H1 (cell line): Measurements from ENCODE around the gene ALDOA. TPM values are rescaled to one million over a fixed set of nuclear protein-coding genes. Genes with fewer than 3 reads are reported as not detected.

ENCODE experiments used
- CTCF ChIA-PET: fragments of 300-600 bp; sonication (Branson Sonifier 250); formaldehyde crosslinking; loops from one replicate; lab custom pipeline; 2021; ENCODE audit not compliant: partially characterized antibody; lab: Charles Lee
- POLR2A ChIA-PET: fragments of 300-600 bp; sonication (Branson Sonifier 250); formaldehyde crosslinking; loops from one replicate; lab custom pipeline; 2021; ENCODE audit warnings: inconsistent platforms; ENCODE audit not compliant: partially characterized antibody; lab: Charles Lee
- DNase-seq, 2 experiments: peaks; one replicate each; pipeline versions ENCODE4 v3.0.0 to v3.0.0-alpha.2; 2010 to 2022; ENCODE audit warnings: low spot score in 2 of 2, low read depth in 1 of 2, mixed read lengths in 1 of 2
- FAIRE-seq: peaks from 2 replicates; lab custom pipeline; 2011; peaks lifted over from hg19 to GRCh38; lab: Jason Lieb, UNC
- H2AFZ ChIP-seq: 2 replicates; pipeline ENCODE4 v1.8.1; 2012; ENCODE audit warnings: low read length, inconsistent platforms
- H2AK5ac ChIP-seq: 2 replicates; pipeline ENCODE4 v1.6.1; 2013; ENCODE audit warnings: low read depth, low read length
- H2BK120ac ChIP-seq: replicated peaks from 2 replicates; pipeline ENCODE3; 2013; ENCODE audit warnings: low read depth, low read length, inconsistent platforms
- H2BK12ac ChIP-seq: 2 replicates; pipeline ENCODE4 v1.6.1; 2013; ENCODE audit warnings: low read depth, low read length
- H2BK15ac ChIP-seq: 2 replicates; pipeline ENCODE4 v1.6.1; 2013; ENCODE audit warnings: low read length
- H2BK20ac ChIP-seq: 2 replicates; pipeline ENCODE4 v1.6.1; 2013; ENCODE audit warnings: low read length
- H2BK5ac ChIP-seq: 2 replicates; pipeline ENCODE4 v1.6.1; 2013; ENCODE audit warnings: low read depth, low read length
- H3K14ac ChIP-seq: 2 replicates; pipeline ENCODE4 v1.6.1; 2013; ENCODE audit warnings: inconsistent platforms; ENCODE audit not compliant: insufficient read length
- H3K18ac ChIP-seq: 2 replicates; pipeline ENCODE4 v1.6.1; 2013; ENCODE audit warnings: low read length; ENCODE audit errors: extremely low read depth
- H3K23ac ChIP-seq: 2 replicates; pipeline ENCODE4 v1.6.1; 2013; ENCODE audit warnings: inconsistent platforms; ENCODE audit not compliant: insufficient read length
- H3K23me2 ChIP-seq: 2 replicates; pipeline ENCODE4 v1.6.1; 2013; ENCODE audit warnings: low read depth, low read length
- H3K27ac ChIP-seq: 2 replicates; pipeline ENCODE4 v1.6.1; 2011; ENCODE audit warnings: low read depth, low read length, inconsistent platforms
- H3K27me3 ChIP-seq, 4 experiments: replicated peaks in 1 of 4; 1 replicate in 1 of 4; 2 replicates in 3 of 4; pipeline versions ENCODE4 v1.6.1 to v1.8.1; 2011 to 2013; ENCODE audit warnings: low read length in 3 of 4, mild to moderate bottlenecking in 3 of 4, inconsistent platforms in 2 of 4, mixed read lengths in 2 of 4, moderate library complexity in 1 of 4; ENCODE audit not compliant: control insufficient read depth in 3 of 4, insufficient read depth in 3 of 4; ENCODE audit errors: extremely low read depth in 1 of 4
- H3K36me3 ChIP-seq, 4 experiments: 2 replicates each; pipeline versions ENCODE4 v1.6.1 to v1.8.1; 2011 to 2013; ENCODE audit warnings: mild to moderate bottlenecking in 4 of 4, low read length in 3 of 4, moderate library complexity in 2 of 4, control low read depth in 1 of 4, inconsistent platforms in 1 of 4; ENCODE audit not compliant: insufficient read depth in 4 of 4, control insufficient read depth in 2 of 4
- H3K4ac ChIP-seq: replicated peaks from 2 replicates; pipeline ENCODE3; 2013; ENCODE audit warnings: low read length, low read depth, mixed read lengths, inconsistent platforms; ENCODE audit not compliant: insufficient read length
- H3K4me1 ChIP-seq, 4 experiments: replicated peaks in 1 of 4; 1 replicate in 1 of 4; 2 replicates in 3 of 4; pipeline versions ENCODE4 v1.6.1 to v1.8.1; 2011 to 2013; ENCODE audit warnings: low read length in 3 of 4, inconsistent platforms in 2 of 4, mixed read lengths in 1 of 4; ENCODE audit not compliant: insufficient read depth in 4 of 4, control insufficient read depth in 3 of 4
- H3K4me2 ChIP-seq, 2 experiments: 2 replicates each; pipeline versions ENCODE4 v1.6.1 to v1.8.1; 2011 to 2013; ENCODE audit warnings: low read depth in 2 of 2, low read length in 2 of 2, control low read depth in 1 of 2, inconsistent platforms in 1 of 2, mild to moderate bottlenecking in 1 of 2; ENCODE audit not compliant: insufficient read depth in 1 of 2
- H3K4me3 ChIP-seq, 4 experiments: fragments of 200-600, 300-600 bp in 1 of 4; sonication (generic), shearing (Covaris generic), sonication (Bioruptor Twin) in 1 of 4; 2 replicates each; pipeline versions ENCODE4 v1.5.1 to v1.8.1; 2011 to 2016; ENCODE audit warnings: low read length in 4 of 4, low read depth in 3 of 4, control low read depth in 2 of 4, inconsistent platforms in 2 of 4, mild to moderate bottlenecking in 2 of 4, mixed read lengths in 1 of 4, moderate library complexity in 1 of 4; ENCODE audit not compliant: insufficient read depth in 2 of 4; ENCODE audit errors: extremely low read depth in 1 of 4
- H3K56ac ChIP-seq: replicated peaks from 2 replicates; pipeline ENCODE3; 2013; ENCODE audit warnings: low read depth, mild to moderate bottlenecking, mixed read lengths, low read length, inconsistent platforms; ENCODE audit not compliant: insufficient read length
- H3K79me1 ChIP-seq: 2 replicates; pipeline ENCODE4 v1.6.1; 2013; ENCODE audit warnings: low read depth, low read length, control low read depth
- H3K79me2 ChIP-seq, 2 experiments: 2 replicates each; pipeline versions ENCODE4 v1.6.1 to v1.8.1; 2012 to 2013; ENCODE audit warnings: low read length in 2 of 2, mild to moderate bottlenecking in 2 of 2, inconsistent platforms in 1 of 2; ENCODE audit not compliant: insufficient read depth in 2 of 2, control insufficient read depth in 1 of 2
- H3K9ac ChIP-seq, 4 experiments: replicated peaks in 1 of 4; 1 replicate in 1 of 4; 2 replicates in 3 of 4; pipeline versions ENCODE4 v1.6.1 to v1.8.1; 2011 to 2013; ENCODE audit warnings: low read depth in 3 of 4, low read length in 3 of 4, control low read depth in 2 of 4, mild to moderate bottlenecking in 2 of 4, moderate library complexity in 2 of 4, inconsistent platforms in 1 of 4; ENCODE audit errors: extremely low read depth in 1 of 4
- H3K9me3 ChIP-seq, 2 experiments: 2 replicates each; pipeline versions ENCODE4 v1.6.1 to v1.8.1; 2012 to 2013; ENCODE audit warnings: mild to moderate bottlenecking in 2 of 2, moderate library complexity in 2 of 2, control low read depth in 1 of 2, inconsistent platforms in 1 of 2, low read depth in 1 of 2, low read length in 1 of 2, mixed read lengths in 1 of 2; ENCODE audit not compliant: insufficient read depth in 2 of 2
- H4K20me1 ChIP-seq, 2 experiments: replicated peaks in 1 of 2; 2 replicates each; pipeline versions ENCODE3 to v1.8.1; 2011 to 2013; ENCODE audit warnings: inconsistent platforms in 2 of 2, low read length in 2 of 2, mild to moderate bottlenecking in 1 of 2; ENCODE audit not compliant: insufficient read depth in 2 of 2, control insufficient read depth in 1 of 2
- H4K5ac ChIP-seq: 2 replicates; pipeline ENCODE4 v1.6.1; 2013; ENCODE audit warnings: low read length, low read depth, mixed read lengths, inconsistent platforms; ENCODE audit not compliant: insufficient read length
- H4K8ac ChIP-seq: 2 replicates; pipeline ENCODE4 v1.8.0; 2013; ENCODE audit warnings: mild to moderate bottlenecking, moderate library complexity, low read length, inconsistent platforms; ENCODE audit not compliant: insufficient read depth; ENCODE audit errors: extremely low read depth
- H4K91ac ChIP-seq: replicated peaks from 2 replicates; pipeline ENCODE3; 2013; ENCODE audit warnings: low read length, mixed read lengths, inconsistent platforms; ENCODE audit not compliant: insufficient read length
- BCL11A ChIP-seq, 2 experiments: IDR thresholded peaks; one replicate each; pipeline ENCODE4 v1.6.1; 2011; ENCODE audit warnings: low read depth in 2 of 2, low read length in 2 of 2, mild to moderate bottlenecking in 2 of 2
- CREB1 ChIP-seq: IDR thresholded peaks from 2 replicates; pipeline ENCODE4 v1.6.1; 2012; ENCODE audit warnings: inconsistent platforms
- CTCF ChIP-seq, 3 experiments: IDR thresholded peaks; 1 replicate in 2 of 3; 2 replicates in 1 of 3; pipeline versions ENCODE4 v1.5.1 to v1.6.1; 2011; ENCODE audit warnings: low read length in 3 of 3, mild to moderate bottlenecking in 3 of 3, inconsistent platforms in 2 of 3, low read depth in 1 of 3, moderate library complexity in 1 of 3; ENCODE audit not compliant: insufficient read depth in 1 of 3; ENCODE audit errors: control extremely low read depth in 1 of 3
- GABPA ChIP-seq: IDR thresholded peaks from 2 replicates; pipeline ENCODE4 v1.6.1; 2011; ENCODE audit warnings: mild to moderate bottlenecking, low read length, moderate library complexity, borderline replicate concordance; ENCODE audit not compliant: insufficient read depth
- NANOG ChIP-seq: IDR thresholded peaks from 2 replicates; pipeline ENCODE4 v1.6.1; 2011; ENCODE audit warnings: low read length, low read depth, mild to moderate bottlenecking, inconsistent platforms; ENCODE audit not compliant: insufficient read depth, poor library complexity, severe bottlenecking
- RAD21 ChIP-seq, 2 experiments: IDR thresholded peaks in 1 of 2; conservative IDR thresholded peaks in 1 of 2; 2 replicates each; pipeline ENCODE4 v1.6.1; 2011; ENCODE audit warnings: low read depth in 2 of 2, low read length in 2 of 2, improper control_type of control experiment in 1 of 2, inconsistent platforms in 1 of 2, mild to moderate bottlenecking in 1 of 2, moderate library complexity in 1 of 2
- RXRA ChIP-seq: IDR thresholded peaks from 2 replicates; pipeline ENCODE4 v1.6.1; 2011; ENCODE audit warnings: low read depth, mild to moderate bottlenecking, low read length, moderate library complexity; ENCODE audit not compliant: insufficient read depth
- SUZ12 ChIP-seq: fragments of 200-600 bp; sonication (generic); IDR thresholded peaks from 2 replicates; pipeline ENCODE4 v1.6.1; 2012; ENCODE audit warnings: mild to moderate bottlenecking, inconsistent platforms, low read length, moderate library complexity, mixed read lengths
- WGBS, 2 experiments: shearing (Covaris generic) in 1 of 2; methylation state at CpG; one replicate each; pipeline versions ENCODE4 v1.1.6 to v1.1.7; 2013 to 2015; ENCODE audit warnings: low lambda C conversion rate in 2 of 2, mixed read lengths in 2 of 2, inconsistent platforms in 1 of 2, low coverage in 1 of 2, missing lambda C conversion rate in 1 of 2; ENCODE audit not compliant: insufficient replicate concordance in 2 of 2, insufficient coverage in 1 of 2, insufficient read length in 1 of 2; ENCODE audit errors: extremely low coverage in 1 of 2, missing lambda C conversion rate in 1 of 2; 5-methylcytosine and 5-hydroxymethylcytosine counted together
- polyA plus RNA-seq, 7 experiments: library from polyadenylated mRNA; depleted of rRNA in 3 of 7; stranded (reverse) in 5 of 7; unstranded in 2 of 7; fragments of >200 nt in 5 of 7; fragments of 200-250 nt in 2 of 7; gene quantifications; 1 replicate in 5 of 7; 2 replicates in 1 of 7; 4 replicates in 1 of 7; pipeline versions ENCODE4 v1.2.1 to v1.2.3, GENCODE V29; 2011 to 2013; ENCODE audit warnings: missing spikeins in 2 of 7, mixed read lengths in 2 of 7
- total RNA-seq: library from RNA; stranded (reverse); fragmentation: NEBNext Ultra II Directional; extraction: Animal tissue kit (Norgen Biotek cat#: 25700); gene quantifications from 2 replicates; pipeline ENCODE4 v1.2.1, GENCODE V29; 2021

ALDOA gene
- total and polyA plus RNA-seq, 2 of the 8 experiments (the other 6 are each of a cell fraction or from before 2014, with no cell fraction given), result 1,072 to 1,083 TPM

GRCh38 chr16:30054959-30055553, 10.5 kb upstream of the ALDOA start:
- POLR2A ChIA-PET, result interaction anchor here (1.0 to 7.6 kb wide), 5 partner anchors 11 to 42 kb away, joined by 3 to 88 read pairs (median 5); partner anchors contain the start of gene ALDOA
- TF ChIP-seq SUZ12 (no peak), NANOG (no peak), CREB1 (0 out of 2 replicates have a peak, but pooled peaks have one; percentile 26), RXRA (0 out of 2 replicates have a peak, but pooled peaks have one; percentile 56), CTCF (IDR thresholded peaks at IDR 0.05; ENCODE audit: control extremely low read depth in 1 of 3, insufficient read depth in 1 of 3, low read depth in 1 of 3, low read length in 3 of 3) (peak; percentile 81 to 96 (median 93)), GABPA (peak; percentile 63; the same call in 1 of the 2 replicates), RAD21 (IDR thresholded peaks at IDR 0.05 in 1 of 2, conservative IDR thresholded peaks at IDR 0.05 in 1 of 2; ENCODE audit: low read depth in 2 of 2, low read length in 2 of 2) (peak; percentile 66 to 79), BCL11A (IDR thresholded peaks at IDR 0.05; ENCODE audit: low read depth in 2 of 2, low read length in 2 of 2) (no peak)

More at GRCh38 chr16:30054959-30055553, 10.5 kb upstream of the ALDOA start:
- Histone ChIP-seq H3K23ac (no peak overlapping the region), H3K4me3 (no peak overlapping the region), H3K18ac (no peak overlapping the region), H3K36me3 (no peaks in the 10 kb centered on the region), H3K4me2 (no peak overlapping the region), H2AFZ (no peak overlapping the region), H2BK12ac (no peak overlapping the region), H3K4ac (no peak overlapping the region), H3K4me1 (peaks cover 0 to 4% (median 2%) of the 10 kb centered on the region in 4 experiments; a peak in 3 of 7 replicates), H2AK5ac (no peak overlapping the region), H3K9me3 (no peaks in the 10 kb centered on the region), H2BK20ac (no peak overlapping the region), H4K20me1 (no peaks in the 10 kb centered on the region), H3K27me3 (peaks cover 0 to 5% (median 2%) of the 10 kb centered on the region in 4 experiments; a peak in 2 of 7 replicates), H3K56ac (no peak overlapping the region), H2BK15ac (no peak overlapping the region), H2BK5ac (no peak overlapping the region), H3K9ac (no peak overlapping the region), H3K23me2 (peaks cover 6% of the 10 kb centered on the region), H3K79me2 (no peaks in the 10 kb centered on the region), H4K5ac (no peak overlapping the region), H3K14ac (no peak overlapping the region), H3K27ac (no peak overlapping the region), H3K79me1 (no peaks in the 10 kb centered on the region), H2BK120ac (no peak overlapping the region), H4K8ac (no peak overlapping the region), H4K91ac (no peak overlapping the region)
- CTCF ChIA-PET, result interaction anchor here (0.5 to 3.6 kb wide), 29 partner anchors 9 to 355 kb away, joined by 3 to 17 read pairs (median 4); partner anchors contain the start of genes ALDOA, C16orf92, TBX6 and TLCD3B
- no peak for FAIRE-seq
- DNase-seq, result peak in 1 of 2 experiments; percentile 89
- 36% methylated on average over 10 of the region's 10 CpGs; no CpG with 5 or more reads in 1 of the 2 experiments for WGBS, 2 experiments
